H1 (cell line): ENCODE data around the gene KRT37. TPM values are rescaled to one million over a fixed set of nuclear protein-coding genes. Genes with fewer than 3 reads are reported as not detected.

Source experiments
- CTBP2 ChIP-seq: IDR thresholded peaks from 2 replicates; pipeline ENCODE4 v1.7.0; 2011; ENCODE audit warnings: borderline replicate concordance, mild to moderate bottlenecking, moderate library complexity, mixed read lengths, low read length; ENCODE audit not compliant: insufficient read depth, insufficient read length
- EP300 ChIP-seq, 2 experiments: IDR thresholded peaks; 1 replicate in 1 of 2; 2 replicates in 1 of 2; pipeline ENCODE4 v1.6.1; 2011 to 2012; ENCODE audit warnings: low read depth in 2 of 2, low read length in 2 of 2, mild to moderate bottlenecking in 2 of 2, borderline replicate concordance in 1 of 2, inconsistent platforms in 1 of 2, moderate library complexity in 1 of 2
- MAFK ChIP-seq: IDR thresholded peaks from 2 replicates; pipeline ENCODE4 v1.6.1; 2012; ENCODE audit warnings: low read depth, mild to moderate bottlenecking, improper control_type of control experiment, low read length
- PHF8 ChIP-seq: fragments of 200-600 bp; sonication (generic); conservative IDR thresholded peaks from 2 replicates; pipeline ENCODE4 v1.7.1; 2012; ENCODE audit warnings: low read depth, mild to moderate bottlenecking, inconsistent platforms, low read length, moderate library complexity
- RAD21 ChIP-seq, 2 experiments: IDR thresholded peaks in 1 of 2; conservative IDR thresholded peaks in 1 of 2; 2 replicates each; pipeline ENCODE4 v1.6.1; 2011; ENCODE audit warnings: low read depth in 2 of 2, low read length in 2 of 2, improper control_type of control experiment in 1 of 2, inconsistent platforms in 1 of 2, mild to moderate bottlenecking in 1 of 2, moderate library complexity in 1 of 2
- RFX5 ChIP-seq: IDR thresholded peaks from 2 replicates; pipeline ENCODE4 v1.6.1; 2011; ENCODE audit warnings: low read depth, low read length, improper control_type of control experiment, borderline replicate concordance
- SIN3A ChIP-seq, 2 experiments: IDR thresholded peaks in 1 of 2; conservative IDR thresholded peaks in 1 of 2; 2 replicates each; pipeline ENCODE4 v1.6.1; 2011 to 2012; ENCODE audit warnings: low read length in 2 of 2, improper control_type of control experiment in 1 of 2, low read depth in 1 of 2, mild to moderate bottlenecking in 1 of 2
- SP1 ChIP-seq: IDR thresholded peaks from 2 replicates; pipeline ENCODE4 v1.6.1; 2011; ENCODE audit warnings: low read depth, low read length
- SP2 ChIP-seq: IDR thresholded peaks from 2 replicates; pipeline ENCODE4 v1.6.1; 2012; ENCODE audit warnings: mild to moderate bottlenecking, low read length, inconsistent platforms
- TCF12 ChIP-seq: IDR thresholded peaks from 2 replicates; pipeline ENCODE4 v1.6.1; 2011; ENCODE audit warnings: low read depth, mild to moderate bottlenecking, low read length
- polyA plus RNA-seq, 7 experiments: library from polyadenylated mRNA; depleted of rRNA in 3 of 7; stranded (reverse) in 5 of 7; unstranded in 2 of 7; fragments of >200 nt in 5 of 7; fragments of 200-250 nt in 2 of 7; gene quantifications; 1 replicate in 5 of 7; 2 replicates in 1 of 7; 4 replicates in 1 of 7; pipeline versions ENCODE4 v1.2.1 to v1.2.3, GENCODE V29; 2011 to 2013; ENCODE audit warnings: missing spikeins in 2 of 7, mixed read lengths in 2 of 7
- total RNA-seq: library from RNA; stranded (reverse); fragmentation: NEBNext Ultra II Directional; extraction: Animal tissue kit (Norgen Biotek cat#: 25700); gene quantifications from 2 replicates; pipeline ENCODE4 v1.2.1, GENCODE V29; 2021
- TF ChIP-seq, protein P1 (sequence below): fragments of 300-600 bp; sonication (generic); IDR thresholded peaks from 2 replicates; pipeline ENCODE4 v1.7.1; 2012; ENCODE audit warnings: low read length, moderate library complexity, mild to moderate bottlenecking, inconsistent platforms; ENCODE audit not compliant: insufficient replicate concordance

Gene KRT37
- total and polyA plus RNA-seq, 2 of the 8 experiments (the other 6 are each of a cell fraction or from before 2014, with no cell fraction given): not detected

GRCh38 chr17:41396340-41396739 lies 28.0 kb downstream of the KRT37 start (continued):
- TF ChIP-seq, protein P1, sequence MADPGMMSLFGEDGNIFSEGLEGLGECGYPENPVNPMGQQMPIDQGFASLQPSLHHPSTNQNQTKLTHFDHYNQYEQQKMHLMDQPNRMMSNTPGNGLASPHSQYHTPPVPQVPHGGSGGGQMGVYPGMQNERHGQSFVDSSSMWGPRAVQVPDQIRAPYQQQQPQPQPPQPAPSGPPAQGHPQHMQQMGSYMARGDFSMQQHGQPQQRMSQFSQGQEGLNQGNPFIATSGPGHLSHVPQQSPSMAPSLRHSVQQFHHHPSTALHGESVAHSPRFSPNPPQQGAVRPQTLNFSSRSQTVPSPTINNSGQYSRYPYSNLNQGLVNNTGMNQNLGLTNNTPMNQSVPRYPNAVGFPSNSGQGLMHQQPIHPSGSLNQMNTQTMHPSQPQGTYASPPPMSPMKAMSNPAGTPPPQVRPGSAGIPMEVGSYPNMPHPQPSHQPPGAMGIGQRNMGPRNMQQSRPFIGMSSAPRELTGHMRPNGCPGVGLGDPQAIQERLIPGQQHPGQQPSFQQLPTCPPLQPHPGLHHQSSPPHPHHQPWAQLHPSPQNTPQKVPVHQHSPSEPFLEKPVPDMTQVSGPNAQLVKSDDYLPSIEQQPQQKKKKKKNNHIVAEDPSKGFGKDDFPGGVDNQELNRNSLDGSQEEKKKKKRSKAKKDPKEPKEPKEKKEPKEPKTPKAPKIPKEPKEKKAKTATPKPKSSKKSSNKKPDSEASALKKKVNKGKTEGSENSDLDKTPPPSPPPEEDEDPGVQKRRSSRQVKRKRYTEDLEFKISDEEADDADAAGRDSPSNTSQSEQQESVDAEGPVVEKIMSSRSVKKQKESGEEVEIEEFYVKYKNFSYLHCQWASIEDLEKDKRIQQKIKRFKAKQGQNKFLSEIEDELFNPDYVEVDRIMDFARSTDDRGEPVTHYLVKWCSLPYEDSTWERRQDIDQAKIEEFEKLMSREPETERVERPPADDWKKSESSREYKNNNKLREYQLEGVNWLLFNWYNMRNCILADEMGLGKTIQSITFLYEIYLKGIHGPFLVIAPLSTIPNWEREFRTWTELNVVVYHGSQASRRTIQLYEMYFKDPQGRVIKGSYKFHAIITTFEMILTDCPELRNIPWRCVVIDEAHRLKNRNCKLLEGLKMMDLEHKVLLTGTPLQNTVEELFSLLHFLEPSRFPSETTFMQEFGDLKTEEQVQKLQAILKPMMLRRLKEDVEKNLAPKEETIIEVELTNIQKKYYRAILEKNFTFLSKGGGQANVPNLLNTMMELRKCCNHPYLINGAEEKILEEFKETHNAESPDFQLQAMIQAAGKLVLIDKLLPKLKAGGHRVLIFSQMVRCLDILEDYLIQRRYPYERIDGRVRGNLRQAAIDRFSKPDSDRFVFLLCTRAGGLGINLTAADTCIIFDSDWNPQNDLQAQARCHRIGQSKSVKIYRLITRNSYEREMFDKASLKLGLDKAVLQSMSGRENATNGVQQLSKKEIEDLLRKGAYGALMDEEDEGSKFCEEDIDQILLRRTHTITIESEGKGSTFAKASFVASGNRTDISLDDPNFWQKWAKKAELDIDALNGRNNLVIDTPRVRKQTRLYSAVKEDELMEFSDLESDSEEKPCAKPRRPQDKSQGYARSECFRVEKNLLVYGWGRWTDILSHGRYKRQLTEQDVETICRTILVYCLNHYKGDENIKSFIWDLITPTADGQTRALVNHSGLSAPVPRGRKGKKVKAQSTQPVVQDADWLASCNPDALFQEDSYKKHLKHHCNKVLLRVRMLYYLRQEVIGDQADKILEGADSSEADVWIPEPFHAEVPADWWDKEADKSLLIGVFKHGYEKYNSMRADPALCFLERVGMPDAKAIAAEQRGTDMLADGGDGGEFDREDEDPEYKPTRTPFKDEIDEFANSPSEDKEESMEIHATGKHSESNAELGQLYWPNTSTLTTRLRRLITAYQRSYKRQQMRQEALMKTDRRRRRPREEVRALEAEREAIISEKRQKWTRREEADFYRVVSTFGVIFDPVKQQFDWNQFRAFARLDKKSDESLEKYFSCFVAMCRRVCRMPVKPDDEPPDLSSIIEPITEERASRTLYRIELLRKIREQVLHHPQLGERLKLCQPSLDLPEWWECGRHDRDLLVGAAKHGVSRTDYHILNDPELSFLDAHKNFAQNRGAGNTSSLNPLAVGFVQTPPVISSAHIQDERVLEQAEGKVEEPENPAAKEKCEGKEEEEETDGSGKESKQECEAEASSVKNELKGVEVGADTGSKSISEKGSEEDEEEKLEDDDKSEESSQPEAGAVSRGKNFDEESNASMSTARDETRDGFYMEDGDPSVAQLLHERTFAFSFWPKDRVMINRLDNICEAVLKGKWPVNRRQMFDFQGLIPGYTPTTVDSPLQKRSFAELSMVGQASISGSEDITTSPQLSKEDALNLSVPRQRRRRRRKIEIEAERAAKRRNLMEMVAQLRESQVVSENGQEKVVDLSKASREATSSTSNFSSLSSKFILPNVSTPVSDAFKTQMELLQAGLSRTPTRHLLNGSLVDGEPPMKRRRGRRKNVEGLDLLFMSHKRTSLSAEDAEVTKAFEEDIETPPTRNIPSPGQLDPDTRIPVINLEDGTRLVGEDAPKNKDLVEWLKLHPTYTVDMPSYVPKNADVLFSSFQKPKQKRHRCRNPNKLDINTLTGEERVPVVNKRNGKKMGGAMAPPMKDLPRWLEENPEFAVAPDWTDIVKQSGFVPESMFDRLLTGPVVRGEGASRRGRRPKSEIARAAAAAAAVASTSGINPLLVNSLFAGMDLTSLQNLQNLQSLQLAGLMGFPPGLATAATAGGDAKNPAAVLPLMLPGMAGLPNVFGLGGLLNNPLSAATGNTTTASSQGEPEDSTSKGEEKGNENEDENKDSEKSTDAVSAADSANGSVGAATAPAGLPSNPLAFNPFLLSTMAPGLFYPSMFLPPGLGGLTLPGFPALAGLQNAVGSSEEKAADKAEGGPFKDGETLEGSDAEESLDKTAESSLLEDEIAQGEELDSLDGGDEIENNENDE: no peak
- TF ChIP-seq RFX5 (no peak), MAFK (no peak), EP300 (IDR thresholded peaks at IDR 0.05; ENCODE audit: borderline replicate concordance in 1 of 2, low read depth in 2 of 2, low read length in 2 of 2) (no peak), TCF12 (no peak), SP1 (no peak), SP2 (no peak), SIN3A (conservative IDR thresholded peaks at IDR 0.05 in 1 of 2, IDR thresholded peaks at IDR 0.05 in 1 of 2; ENCODE audit: low read depth in 1 of 2, low read length in 2 of 2) (no peak), CTBP2 (no peak), RAD21 (IDR thresholded peaks at IDR 0.05 in 1 of 2, conservative IDR thresholded peaks at IDR 0.05 in 1 of 2; ENCODE audit: low read depth in 2 of 2, low read length in 2 of 2) (no peak), PHF8 (no peak)
